ENCODE measurements around the gene GAL3ST1. TPM values are rescaled to one million over a fixed set of nuclear protein-coding genes. Genes with fewer than 3 reads are reported as not detected.
A peak's percentile ranks its signal among the peaks of the same experiment; 100 is the strongest.
"Not testable (repeated sequence)": the region's sequence is repeated elsewhere in the genome, so short reads cannot be mapped to it uniquely, and the experiment has no call there.

The GAL3ST1 gene
- total RNA-seq, 2 experiments from 2014 or later = not detected

DNA sequence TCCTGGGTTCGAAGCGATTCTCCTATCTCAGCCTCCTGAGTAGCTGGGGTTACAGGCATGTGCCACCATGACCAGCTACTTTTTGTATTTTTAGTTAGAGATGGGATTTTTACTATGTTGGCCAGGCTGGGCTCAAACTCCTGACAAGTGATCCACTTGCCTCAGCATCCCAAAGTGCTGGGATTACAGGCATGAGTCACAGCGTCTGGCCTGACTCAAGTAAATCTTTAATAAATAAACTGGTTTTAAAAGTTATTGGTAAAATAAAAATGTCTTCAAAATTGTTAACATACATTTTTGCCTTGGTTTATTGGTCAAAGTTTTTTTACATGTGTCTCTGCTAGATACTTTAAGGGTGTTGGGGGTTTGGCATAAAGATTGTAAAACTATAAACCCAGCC lies 24.5 kb upstream of the GAL3ST1 start:
- TF ChIP-seq, protein P1, sequence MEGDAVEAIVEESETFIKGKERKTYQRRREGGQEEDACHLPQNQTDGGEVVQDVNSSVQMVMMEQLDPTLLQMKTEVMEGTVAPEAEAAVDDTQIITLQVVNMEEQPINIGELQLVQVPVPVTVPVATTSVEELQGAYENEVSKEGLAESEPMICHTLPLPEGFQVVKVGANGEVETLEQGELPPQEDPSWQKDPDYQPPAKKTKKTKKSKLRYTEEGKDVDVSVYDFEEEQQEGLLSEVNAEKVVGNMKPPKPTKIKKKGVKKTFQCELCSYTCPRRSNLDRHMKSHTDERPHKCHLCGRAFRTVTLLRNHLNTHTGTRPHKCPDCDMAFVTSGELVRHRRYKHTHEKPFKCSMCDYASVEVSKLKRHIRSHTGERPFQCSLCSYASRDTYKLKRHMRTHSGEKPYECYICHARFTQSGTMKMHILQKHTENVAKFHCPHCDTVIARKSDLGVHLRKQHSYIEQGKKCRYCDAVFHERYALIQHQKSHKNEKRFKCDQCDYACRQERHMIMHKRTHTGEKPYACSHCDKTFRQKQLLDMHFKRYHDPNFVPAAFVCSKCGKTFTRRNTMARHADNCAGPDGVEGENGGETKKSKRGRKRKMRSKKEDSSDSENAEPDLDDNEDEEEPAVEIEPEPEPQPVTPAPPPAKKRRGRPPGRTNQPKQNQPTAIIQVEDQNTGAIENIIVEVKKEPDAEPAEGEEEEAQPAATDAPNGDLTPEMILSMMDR (IDR thresholded peaks at IDR 0.05) = no peak
- H3K4me1 Mint-ChIP-seq (ENCODE audit: low read depth) = no peaks in the 10 kb centered on the region
- CTCF ChIA-PET = interaction anchor here (0.8 to 1.0 kb wide), 3 partner anchors 11 to 322 kb away, joined by 3 to 4 read pairs (median 3); no protein-coding TSS in a partner anchor
- ATAC-seq = no peak
- DNase-seq = no peak
- intact Hi-C loops (cut with micrococcal nuclease) = no loop called here
- peaks cover 2% of the 10 kb centered on the region for H3K27me3 Mint-ChIP-seq
- no peak overlapping the region for H3K27ac Mint-ChIP-seq
- POLR2A ChIA-PET = no interaction called here
- no peaks in the 10 kb centered on the region for H3K36me3 Mint-ChIP-seq (ENCODE audit: low read depth)
- no peaks in the 10 kb centered on the region for H3K9me3 Mint-ChIP-seq
- H3K4me3 Mint-ChIP-seq = no peak overlapping the region

DNA sequence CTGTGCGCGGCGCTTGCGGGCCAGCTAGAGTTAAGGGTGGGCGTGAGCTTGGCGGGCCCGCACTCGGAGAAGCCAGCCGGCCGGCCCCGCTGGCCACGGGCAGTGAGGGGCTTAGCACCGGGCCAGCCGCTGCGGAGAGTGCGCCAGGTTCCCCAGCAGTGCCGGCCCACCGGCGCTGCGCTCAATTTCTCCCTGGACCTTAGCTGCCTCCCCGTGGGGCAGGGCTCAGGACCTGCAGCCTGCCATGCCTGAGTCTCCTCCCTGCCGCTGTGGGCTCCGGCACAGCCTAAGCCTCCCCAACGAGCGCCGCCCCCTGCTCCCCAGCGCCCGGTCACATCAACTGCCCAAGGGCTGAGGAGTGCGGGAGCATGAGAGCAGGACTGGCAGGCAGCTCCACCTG lies 22.4 kb upstream of the GAL3ST1 start:
- POLR2A ChIA-PET = no interaction called here

DNA sequence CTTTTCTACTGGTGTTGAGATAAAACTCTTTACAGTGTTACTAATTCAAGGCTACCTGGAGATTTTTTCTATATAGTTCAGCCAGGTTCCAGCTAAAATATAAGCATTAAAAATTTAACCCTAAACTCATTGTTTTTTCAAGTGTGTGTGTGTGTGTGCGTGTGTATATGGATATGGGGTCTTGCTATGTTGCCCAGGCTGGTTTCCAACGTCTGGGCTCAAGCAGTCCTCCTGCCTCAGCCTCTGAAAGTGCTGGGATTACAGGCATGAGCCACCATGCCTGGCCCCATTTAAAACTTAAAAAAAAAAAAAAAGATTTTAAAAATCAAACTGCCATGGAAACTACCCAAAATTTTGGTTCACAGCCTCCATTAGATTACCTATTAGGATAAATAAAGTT lies 21.7 kb upstream of the GAL3ST1 start:
- H3K27me3 Mint-ChIP-seq = peaks cover 2% of the 10 kb centered on the region
- no peaks in the 10 kb centered on the region for H3K4me1 Mint-ChIP-seq (ENCODE audit: low read depth)
- CTCF ChIA-PET = interaction anchor here (2.4 kb wide), 1 partner anchor 10 kb away, joined by 8 read pairs; the partner anchor contains the start of gene TCN2
- no peak for ATAC-seq
- H3K9me3 Mint-ChIP-seq = no peaks in the 10 kb centered on the region
- H3K36me3 Mint-ChIP-seq (ENCODE audit: low read depth) = no peaks in the 10 kb centered on the region
- POLR2A ChIA-PET = interaction anchor here (1.9 kb wide), 1 partner anchor 11 kb away, joined by 6 read pairs; the partner anchor contains the start of gene TCN2
- intact Hi-C loops (cut with micrococcal nuclease) = no loop called here
- no peak overlapping the region for H3K4me3 Mint-ChIP-seq
- no peak for DNase-seq
- TF ChIP-seq, protein P1 (IDR thresholded peaks at IDR 0.05) = no peak
- H3K27ac Mint-ChIP-seq = no peak overlapping the region

More for the DNA sequence above, 22.4 kb upstream of the GAL3ST1 start:
- no peaks in the 10 kb centered on the region for H3K4me1 Mint-ChIP-seq (ENCODE audit: low read depth)
- no peak overlapping the region for H3K27ac Mint-ChIP-seq
- ATAC-seq (no peak), DNase-seq (no peak)
- TF ChIP-seq, protein P1 (IDR thresholded peaks at IDR 0.05) = no peak
- no peaks in the 10 kb centered on the region for H3K36me3 Mint-ChIP-seq (ENCODE audit: low read depth)
- no peaks in the 10 kb centered on the region for H3K9me3 Mint-ChIP-seq
- H3K4me3 Mint-ChIP-seq = no peak overlapping the region
- intact Hi-C loops (cut with micrococcal nuclease) = no loop called here
- H3K27me3 Mint-ChIP-seq = peaks cover 2% of the 10 kb centered on the region
- CTCF ChIA-PET = interaction anchor here (0.7 to 2.4 kb wide), 2 partner anchors 9 to 10 kb away, joined by 3 to 8 read pairs; partner anchors contain the start of gene TCN2

DNA sequence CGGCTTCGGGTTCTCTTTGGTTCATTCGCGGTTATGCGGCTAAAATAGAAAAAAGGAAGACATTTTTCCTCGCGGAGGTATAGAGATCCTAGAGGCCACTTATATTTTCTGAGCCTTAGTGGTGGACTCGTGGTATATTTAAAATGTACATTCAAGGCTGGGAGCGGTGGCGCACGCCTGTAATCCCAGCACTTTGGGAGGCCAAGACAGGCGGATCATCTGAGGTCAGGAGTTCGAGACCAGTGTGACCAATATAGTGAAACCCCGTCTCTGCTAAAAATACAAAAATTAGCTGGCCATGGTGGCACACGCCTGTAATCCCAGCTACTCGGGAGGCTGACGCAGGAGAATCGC lies 17.9 kb upstream of the GAL3ST1 start:
- ChIA-PET POLR2A (interaction anchor here (0.6 to 1.7 kb wide), 2 partner anchors 13 to 15 kb away, joined by 3 to 5 read pairs; partner anchors contain the start of gene TCN2), CTCF (interaction anchor here (0.7 to 1.7 kb wide), 2 partner anchors 12 to 14 kb away, joined by 3 to 8 read pairs; no protein-coding TSS in a partner anchor)
- DNase-seq; intact Hi-C loops (cut with micrococcal nuclease); H3K4me3 Mint-ChIP-seq; H3K27me3 Mint-ChIP-seq; H3K9me3 Mint-ChIP-seq; ATAC-seq; H3K27ac Mint-ChIP-seq: not testable (repeated sequence)
- H3K4me1 Mint-ChIP-seq (ENCODE audit: low read depth) = peaks cover 15% of the 10 kb centered on the region
- H3K36me3 Mint-ChIP-seq (ENCODE audit: low read depth) = peaks cover 21% of the 10 kb centered on the region

DNA sequence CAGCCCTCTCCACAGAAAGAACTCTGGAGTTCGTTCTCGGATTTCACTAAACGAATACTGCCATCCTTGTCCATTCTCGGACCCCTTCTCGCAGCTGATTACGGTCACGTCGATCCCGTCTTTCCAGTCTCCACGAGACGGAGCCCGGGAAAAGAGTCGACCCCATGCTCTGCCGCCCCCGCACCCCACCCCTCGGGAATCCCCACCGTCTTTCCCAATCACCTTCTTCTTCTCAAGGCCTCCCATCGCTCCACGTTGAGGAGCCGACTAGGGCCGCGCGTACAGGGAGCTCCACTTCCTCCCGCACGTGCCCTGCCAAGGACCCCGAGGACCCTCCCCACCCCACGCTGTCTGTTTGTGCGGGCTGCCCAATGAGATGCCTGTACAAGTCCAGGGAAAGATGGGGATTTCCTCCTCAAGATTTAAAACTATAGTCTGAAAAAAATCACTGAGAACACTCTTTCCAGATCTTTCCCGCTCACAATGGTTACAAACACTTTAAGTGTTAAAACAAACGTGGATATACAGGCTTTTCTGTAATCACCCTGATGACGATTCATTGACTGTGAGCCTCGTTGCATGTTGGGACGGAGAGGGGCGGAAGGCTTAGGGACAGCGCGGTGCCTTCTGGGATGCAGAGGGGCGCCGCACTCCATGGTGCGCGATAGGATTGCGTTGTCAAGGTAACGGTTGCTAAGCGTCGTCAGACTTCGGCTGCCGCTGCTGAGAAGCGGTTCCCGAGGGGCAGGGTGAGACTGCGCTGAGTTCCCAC lies 17.3 kb upstream of the GAL3ST1 start, which contains the start of gene PES1:
TSS of gene PES1 (minus strand) at position 323 of the 772 bp plus-strand sequence. CDS start at position 246, 77 bp downstream.
- no peaks in the 10 kb centered on the region for H3K9me3 Mint-ChIP-seq
- peaks cover 26% of the 10 kb centered on the region for H3K36me3 Mint-ChIP-seq (ENCODE audit: low read depth)
- H3K4me3 Mint-ChIP-seq = no peak within 1 kb of the TSS
- POLR2A ChIA-PET = interaction anchor here (0.6 to 1.7 kb wide), 5 partner anchors 12 to 127 kb away, joined by 3 to 5 read pairs (median 3); partner anchors contain the start of gene TCN2
- peak; percentile 97 for DNase-seq
- intact Hi-C loops (cut with micrococcal nuclease) = no loop called here
- ATAC-seq = peak; percentile 100
- TF ChIP-seq, protein P1 (IDR thresholded peaks at IDR 0.05) = no peak
- peaks cover 15% of the 10 kb centered on the region for H3K4me1 Mint-ChIP-seq (ENCODE audit: low read depth)
- CTCF ChIA-PET = interaction anchor here (0.6 to 1.7 kb wide), 8 partner anchors 10 to 168 kb away, joined by 3 to 12 read pairs (median 4); no protein-coding TSS in a partner anchor
- peaks cover 2% of the 10 kb centered on the region for H3K27me3 Mint-ChIP-seq
- no peak within 1 kb of the TSS for H3K27ac Mint-ChIP-seq

Measured in activated CD8-positive, alpha-beta T cell treated with anti-CD3 and anti-CD28 coated beads for 36 hours (primary cell).